Panc1 (cell line): ENCODE results near the gene PGAM1. TPM values are rescaled to one million over a fixed set of nuclear protein-coding genes. Genes with fewer than 3 reads are reported as not detected.

ENCODE experiments used
- ATAC-seq: fragments of 200-7000 bp; cut with Tn5 transposase; 2 replicates; pipeline ENCODE4 v1.9.1; 2020; ENCODE audit warnings: mild to moderate bottlenecking, moderate library complexity
- BruUV-seq: library from RNA; stranded (reverse); fragments of 400-500 nt; replicated peaks from 2 replicates; lab custom pipeline; 2021; lab: Mats Ljungman, UMichigan
- CTCF ChIA-PET: fragments of 300-600 bp; sonication (Branson Sonifier 250); formaldehyde crosslinking; loops from one replicate; lab custom pipeline; 2022; ENCODE audit warnings: antibody characterized with exemption; lab: Charles Lee
- POLR2A ChIA-PET: fragments of 300-600 bp; sonication (Branson Sonifier 250); formaldehyde crosslinking; loops from one replicate; lab custom pipeline; 2022; ENCODE audit warnings: antibody characterized with exemption; lab: Charles Lee
- DNase-seq: peaks from one replicate; pipeline ENCODE4 v3.0.0-alpha.2; 2010; ENCODE audit warnings: low read depth, low spot score
- H3K27ac ChIP-seq: 2 replicates; pipeline ENCODE4 v1.5.1; 2011; ENCODE audit warnings: mild to moderate bottlenecking, low read length, inconsistent platforms
- H3K27me3 ChIP-seq: fragments of 200-500 bp; sonication (Bioruptor generic); 2 replicates; pipeline ENCODE4 v1.6.0; 2014; ENCODE audit warnings: low read length, inconsistent platforms; ENCODE audit not compliant: control insufficient read depth, insufficient read depth
- H3K36me3 ChIP-seq: fragments of 200-500 bp; sonication (Bioruptor generic); 2 replicates; pipeline ENCODE4 v1.5.1; 2014; ENCODE audit warnings: inconsistent platforms, mild to moderate bottlenecking, low read length, moderate library complexity; ENCODE audit not compliant: control insufficient read depth, insufficient read depth
- H3K4me1 ChIP-seq: 2 replicates; pipeline ENCODE4 v1.5.1; 2011; ENCODE audit warnings: inconsistent platforms, mild to moderate bottlenecking, low read length, moderate library complexity; ENCODE audit not compliant: control insufficient read depth, insufficient read depth
- H3K4me3 ChIP-seq, 2 experiments: 2 replicates each; pipeline ENCODE4 v1.5.1; 2011 to 2012; ENCODE audit warnings: low read depth in 2 of 2, low read length in 2 of 2, mild to moderate bottlenecking in 2 of 2, inconsistent platforms in 1 of 2, moderate library complexity in 1 of 2
- H3K9me3 ChIP-seq: fragments of 200-500 bp; sonication (Bioruptor generic); 2 replicates; pipeline ENCODE4 v1.5.1; 2014; ENCODE audit warnings: low read depth, mild to moderate bottlenecking, inconsistent platforms, low read length, moderate library complexity; ENCODE audit not compliant: control insufficient read depth, insufficient read depth
- CTCF ChIP-seq: fragments of 450-650 bp; IDR thresholded peaks from 2 replicates; pipeline ENCODE4 v1.5.1; 2017; ENCODE audit warnings: mild to moderate bottlenecking
- POLR2AphosphoS5 ChIP-seq: IDR thresholded peaks from 2 replicates; pipeline ENCODE4 v1.6.1; 2012; ENCODE audit warnings: mild to moderate bottlenecking, low read depth, low read length, moderate library complexity
- REST ChIP-seq, 2 experiments: IDR thresholded peaks; 2 replicates each; pipeline ENCODE4 v1.6.1; 2011 to 2012; ENCODE audit warnings: low read depth in 2 of 2, control low read depth in 1 of 2, low read length in 1 of 2, mild to moderate bottlenecking in 1 of 2, moderate library complexity in 1 of 2; ENCODE audit not compliant: insufficient read depth in 1 of 2
- SIN3A ChIP-seq: IDR thresholded peaks from 2 replicates; pipeline ENCODE4 v1.6.1; 2012; ENCODE audit warnings: low read depth, mild to moderate bottlenecking, low read length, moderate library complexity, borderline replicate concordance; ENCODE audit not compliant: insufficient read depth
- TCF7L2 ChIP-seq: IDR thresholded peaks from 2 replicates; pipeline ENCODE4 v1.6.1; 2011; ENCODE audit warnings: mild to moderate bottlenecking, low read depth, low read length, inconsistent platforms
- in situ Hi-C: cut with HindIII; loops from 2 replicates; pipeline ENCODE4 v1.10.0; 2016; ENCODE audit warnings: low sequenced_read_pairs, low pct_unique_long_range_greater_than_20kb
- intact Hi-C: fragments of 100-400 bp; cut with micrococcal nuclease; formaldehyde crosslinking; loops from one replicate; pipeline ENCODE4 v1.10.0; 2022; ENCODE audit not compliant: unreplicated experiment
- total RNA-seq: library from RNA; stranded (reverse); gene quantifications from one replicate; pipeline ENCODE4 v1.2.1, GENCODE V29; 2021; ENCODE audit not compliant: unreplicated experiment

PGAM1 gene
- total RNA-seq, 1 experiment from 2014 or later, result 726 TPM

- H3K4me3 ChIP-seq, result no peak overlapping the region
- no peaks in the 10 kb centered on the region for H3K4me1 ChIP-seq
- TSS peak; percentile 46 for BruUV-seq
- ATAC-seq, result 0 out of 2 replicates have a peak, but pooled peaks have one; percentile 36
- H3K27ac ChIP-seq, result no peak overlapping the region
- in situ Hi-C loops (no loop called here), intact Hi-C loops (no loop called here)
- DNase-seq, result no peak
- CTCF ChIA-PET, result no interaction called here
- H3K9me3 ChIP-seq, result no peaks in the 10 kb centered on the region
- TF ChIP-seq REST (IDR thresholded peaks at IDR 0.05; ENCODE audit: insufficient read depth in 1 of 2, low read depth in 2 of 2, low read length in 1 of 2) (no peak), CTCF (no peak), TCF7L2 (no peak), POLR2AphosphoS5 (no peak), SIN3A (no peak)
- peaks cover 10% of the 10 kb centered on the region; the same call in 1 of the 2 replicates for H3K36me3 ChIP-seq
- POLR2A ChIA-PET, result no interaction called here
- H3K27me3 ChIP-seq, result no peaks in the 10 kb centered on the region
These were observed 44.4 kb upstream of the PGAM1 start for GRCh38 chr10:97381626-97382025.

- intact Hi-C loops (no loop called here), in situ Hi-C loops (no loop called here)
- no peak for TF ChIP-seq REST (IDR thresholded peaks at IDR 0.05; ENCODE audit: insufficient read depth in 1 of 2, low read depth in 2 of 2, low read length in 1 of 2)
- no peak for TF ChIP-seq CTCF
- no peak for TF ChIP-seq POLR2AphosphoS5
- no peak for TF ChIP-seq SIN3A
- no peak for TF ChIP-seq TCF7L2
- Histone ChIP-seq H3K36me3 (peaks cover 10% of the 10 kb centered on the region), H3K4me1 (no peaks in the 10 kb centered on the region), H3K9me3 (no peaks in the 10 kb centered on the region), H3K27ac (no peak overlapping the region), H3K4me3 (no peak overlapping the region), H3K27me3 (no peaks in the 10 kb centered on the region)
- no TSS peak for BruUV-seq
- ATAC-seq (no peak), DNase-seq (no peak)
- ChIA-PET POLR2A (interaction anchor here (0.6 kb wide), 1 partner anchor 146 kb away, joined by 6 read pairs; no protein-coding TSS in a partner anchor), CTCF (no interaction called here)
These were observed 42.8 kb upstream of the PGAM1 start for GRCh38 chr10:97383159-97383558.
